Measurements from ENCODE around the gene PTGES2. TPM values are rescaled to one million over a fixed set of nuclear protein-coding genes. Genes with fewer than 3 reads are reported as not detected.

Gene PTGES2
- total RNA-seq, 1 donor from 2014 or later = 80.3 TPM

DNA sequence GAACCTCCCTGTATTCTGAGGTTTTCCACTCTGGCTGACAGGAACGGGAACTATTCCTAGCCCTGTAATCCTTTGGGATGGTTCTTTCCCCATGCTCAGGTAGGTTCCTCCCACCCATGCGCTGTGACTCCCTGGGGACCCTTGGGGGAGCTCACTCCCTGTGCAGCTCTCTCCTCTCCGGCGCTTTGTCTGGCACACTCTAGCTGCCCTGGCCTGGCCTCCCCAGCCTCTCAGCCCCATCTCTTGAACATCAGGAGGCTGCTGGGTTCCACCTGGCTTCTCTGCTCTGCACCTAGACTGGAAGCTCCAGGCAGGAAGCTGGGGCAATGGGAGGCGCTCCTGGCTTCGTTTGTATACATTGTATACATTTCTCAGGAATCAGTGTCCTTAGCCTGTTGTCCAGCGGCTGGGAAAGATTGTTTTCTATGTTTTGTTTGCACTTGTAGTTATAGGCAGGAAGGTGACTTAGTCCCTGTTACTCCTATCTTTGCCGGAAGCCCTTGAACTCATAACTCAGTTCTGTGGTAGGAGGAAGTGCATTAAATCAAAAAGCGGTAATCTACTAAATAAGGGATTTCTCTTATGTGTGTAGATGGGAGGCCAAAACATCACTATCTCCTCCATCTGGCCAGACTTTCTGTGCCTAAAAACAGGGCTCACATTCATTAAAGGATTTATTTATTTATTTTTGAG is 39.1 kb downstream of the PTGES2 start:
- Mint-ChIP-seq H3K36me3 (ENCODE audit: unreplicated experiment) (peaks cover 8% of the 10 kb centered on the region), H3K9me3 (ENCODE audit: unreplicated experiment) (no peaks in the 10 kb centered on the region), H3K27ac (ENCODE audit: unreplicated experiment) (no peak overlapping the region), H3K4me1 (ENCODE audit: unreplicated experiment) (peaks cover 23% of the 10 kb centered on the region), H3K4me3 (ENCODE audit: unreplicated experiment) (no peak overlapping the region), H3K27me3 (ENCODE audit: unreplicated experiment) (no peaks in the 10 kb centered on the region)
- TF ChIP-seq, protein P1, sequence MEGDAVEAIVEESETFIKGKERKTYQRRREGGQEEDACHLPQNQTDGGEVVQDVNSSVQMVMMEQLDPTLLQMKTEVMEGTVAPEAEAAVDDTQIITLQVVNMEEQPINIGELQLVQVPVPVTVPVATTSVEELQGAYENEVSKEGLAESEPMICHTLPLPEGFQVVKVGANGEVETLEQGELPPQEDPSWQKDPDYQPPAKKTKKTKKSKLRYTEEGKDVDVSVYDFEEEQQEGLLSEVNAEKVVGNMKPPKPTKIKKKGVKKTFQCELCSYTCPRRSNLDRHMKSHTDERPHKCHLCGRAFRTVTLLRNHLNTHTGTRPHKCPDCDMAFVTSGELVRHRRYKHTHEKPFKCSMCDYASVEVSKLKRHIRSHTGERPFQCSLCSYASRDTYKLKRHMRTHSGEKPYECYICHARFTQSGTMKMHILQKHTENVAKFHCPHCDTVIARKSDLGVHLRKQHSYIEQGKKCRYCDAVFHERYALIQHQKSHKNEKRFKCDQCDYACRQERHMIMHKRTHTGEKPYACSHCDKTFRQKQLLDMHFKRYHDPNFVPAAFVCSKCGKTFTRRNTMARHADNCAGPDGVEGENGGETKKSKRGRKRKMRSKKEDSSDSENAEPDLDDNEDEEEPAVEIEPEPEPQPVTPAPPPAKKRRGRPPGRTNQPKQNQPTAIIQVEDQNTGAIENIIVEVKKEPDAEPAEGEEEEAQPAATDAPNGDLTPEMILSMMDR (IDR thresholded peaks at IDR 0.05) = no peak
- no peak for DNase-seq (ENCODE audit: extremely low spot score, unreplicated experiment)

DNA sequence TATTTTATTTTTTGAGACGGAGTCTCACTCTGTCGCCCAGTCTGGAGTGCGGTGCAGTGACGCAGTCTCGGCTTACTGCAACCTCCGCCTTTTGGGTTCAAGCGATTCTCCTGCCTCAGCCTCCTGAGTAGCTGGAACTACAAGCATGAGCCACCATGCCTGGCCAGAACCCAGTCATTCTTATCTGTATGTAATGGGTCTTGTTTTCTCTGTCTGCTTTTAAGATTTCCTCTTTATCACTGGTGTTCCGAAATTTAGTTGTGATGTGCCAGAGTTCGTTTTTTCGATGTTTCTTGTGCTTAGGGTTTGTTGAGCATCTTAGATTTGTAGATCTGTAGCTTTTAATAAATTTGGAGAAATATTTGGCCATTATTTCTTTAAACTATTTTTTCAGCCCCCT is 40.3 kb downstream of the PTGES2 start:
- Mint-ChIP-seq H3K27ac (ENCODE audit: unreplicated experiment) (no peak overlapping the region), H3K4me1 (ENCODE audit: unreplicated experiment) (peaks cover 18% of the 10 kb centered on the region), H3K36me3 (ENCODE audit: unreplicated experiment) (peaks cover 8% of the 10 kb centered on the region), H3K4me3 (ENCODE audit: unreplicated experiment) (no peak overlapping the region), H3K9me3 (ENCODE audit: unreplicated experiment) (no peaks in the 10 kb centered on the region), H3K27me3 (ENCODE audit: unreplicated experiment) (no peaks in the 10 kb centered on the region)
- DNase-seq (ENCODE audit: extremely low spot score, unreplicated experiment) = no peak
- TF ChIP-seq, protein P1 (IDR thresholded peaks at IDR 0.05) = no peak

DNA sequence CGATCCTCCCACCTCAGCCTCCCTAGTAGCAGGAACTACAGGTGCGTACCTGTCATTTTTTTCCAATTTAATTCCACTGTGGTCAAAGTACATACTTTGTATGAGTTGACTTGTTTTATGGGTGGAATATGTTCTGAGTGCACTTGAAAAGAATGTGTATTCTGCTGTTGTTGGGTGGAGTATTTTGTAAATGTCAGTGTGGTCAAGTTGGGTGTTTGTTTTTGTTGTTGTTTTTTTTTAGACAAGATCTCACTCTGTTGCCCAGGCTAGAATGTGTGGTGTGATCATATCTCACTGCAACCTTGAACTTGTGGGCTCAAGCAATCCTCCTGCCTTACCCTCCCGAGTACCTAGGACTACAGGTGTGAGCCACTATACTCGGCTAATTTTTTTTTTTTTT is 41.6 kb downstream of the PTGES2 start:
- Mint-ChIP-seq H3K27me3 (ENCODE audit: unreplicated experiment) (no peaks in the 10 kb centered on the region), H3K27ac (ENCODE audit: unreplicated experiment) (no peak overlapping the region), H3K4me1 (ENCODE audit: unreplicated experiment) (peaks cover 31% of the 10 kb centered on the region), H3K4me3 (ENCODE audit: unreplicated experiment) (no peak overlapping the region), H3K36me3 (ENCODE audit: unreplicated experiment) (peaks cover 8% of the 10 kb centered on the region), H3K9me3 (ENCODE audit: unreplicated experiment) (no peaks in the 10 kb centered on the region)
- DNase-seq (ENCODE audit: extremely low spot score, unreplicated experiment) = no peak
- TF ChIP-seq, protein P1 (IDR thresholded peaks at IDR 0.05) = no peak

DNA sequence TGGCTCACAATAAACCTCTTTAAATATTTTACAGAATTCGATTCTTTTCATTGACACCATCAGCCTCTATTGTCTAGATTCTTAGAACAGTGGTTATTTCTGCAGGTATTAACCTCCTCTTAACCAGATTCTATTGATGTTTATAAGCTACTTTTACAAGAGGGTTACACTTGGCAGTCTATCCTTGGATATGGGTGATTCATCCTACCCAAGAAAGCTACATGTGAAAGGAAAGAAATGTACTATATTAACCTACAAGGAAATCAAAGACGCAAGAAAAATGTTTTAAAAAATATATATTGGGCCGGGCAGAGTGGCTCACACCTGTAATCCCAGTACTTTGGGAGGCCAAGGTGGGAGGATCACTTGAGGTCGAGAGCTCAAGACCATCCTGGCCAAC is 42.8 kb downstream of the PTGES2 start:
- Mint-ChIP-seq H3K9me3 (ENCODE audit: unreplicated experiment) (no peaks in the 10 kb centered on the region), H3K27me3 (ENCODE audit: unreplicated experiment) (no peaks in the 10 kb centered on the region), H3K4me3 (ENCODE audit: unreplicated experiment) (no peak overlapping the region), H3K36me3 (ENCODE audit: unreplicated experiment) (peaks cover 8% of the 10 kb centered on the region), H3K4me1 (ENCODE audit: unreplicated experiment) (peaks cover 39% of the 10 kb centered on the region), H3K27ac (ENCODE audit: unreplicated experiment) (peak overlapping the region; percentile 11)
- no peak for DNase-seq (ENCODE audit: extremely low spot score, unreplicated experiment)
- TF ChIP-seq, protein P1 (IDR thresholded peaks at IDR 0.05) = no peak

DNA sequence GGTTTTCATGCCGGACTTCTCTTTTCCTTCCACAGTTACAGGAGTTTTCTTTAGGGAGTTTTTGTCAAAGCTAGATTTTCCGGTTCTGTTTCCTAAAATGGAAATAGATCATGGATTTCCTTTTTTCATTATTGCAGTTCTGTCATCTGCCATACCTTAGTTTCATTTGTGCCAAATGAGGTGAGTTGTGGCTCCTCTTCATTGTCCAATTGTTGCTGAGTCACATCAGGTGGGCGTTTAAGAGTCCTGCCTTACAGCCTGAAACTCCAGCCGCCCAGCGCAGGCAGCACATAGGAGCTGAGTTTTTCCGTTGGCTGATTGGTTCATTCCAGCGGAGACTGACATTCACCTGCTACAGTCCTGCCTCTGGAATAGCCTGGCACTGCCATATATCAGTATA is 45.4 kb downstream of the PTGES2 start:
- TF ChIP-seq, protein P1 (IDR thresholded peaks at IDR 0.05) = no peak
- Mint-ChIP-seq H3K27me3 (ENCODE audit: unreplicated experiment) (no peaks in the 10 kb centered on the region), H3K36me3 (ENCODE audit: unreplicated experiment) (peaks cover 2% of the 10 kb centered on the region), H3K27ac (ENCODE audit: unreplicated experiment) (peak overlapping the region; percentile 99), H3K4me1 (ENCODE audit: unreplicated experiment) (peaks cover 49% of the 10 kb centered on the region), H3K4me3 (ENCODE audit: unreplicated experiment) (no peak overlapping the region), H3K9me3 (ENCODE audit: unreplicated experiment) (no peaks in the 10 kb centered on the region)
- no peak for DNase-seq (ENCODE audit: extremely low spot score, unreplicated experiment)
